Loucy (cell line): ENCODE measurements around the gene ITGA8.

Experiments used
- EZH2phosphoT487 ChIP-seq: fragments of 200-600 bp; IDR thresholded peaks from 2 replicates; pipeline ENCODE4 v1.6.1; 2018; ENCODE audit warnings: antibody characterized with exemption, mild to moderate bottlenecking, moderate library complexity, borderline replicate concordance
- TF ChIP-seq, protein P1 (sequence below): fragments of 200-600 bp; sonication (generic); conservative IDR thresholded peaks from 2 replicates; pipeline ENCODE4 v1.5.1; 2014; ENCODE audit warnings: mild to moderate bottlenecking, antibody characterized with exemption, low read length

DNA sequence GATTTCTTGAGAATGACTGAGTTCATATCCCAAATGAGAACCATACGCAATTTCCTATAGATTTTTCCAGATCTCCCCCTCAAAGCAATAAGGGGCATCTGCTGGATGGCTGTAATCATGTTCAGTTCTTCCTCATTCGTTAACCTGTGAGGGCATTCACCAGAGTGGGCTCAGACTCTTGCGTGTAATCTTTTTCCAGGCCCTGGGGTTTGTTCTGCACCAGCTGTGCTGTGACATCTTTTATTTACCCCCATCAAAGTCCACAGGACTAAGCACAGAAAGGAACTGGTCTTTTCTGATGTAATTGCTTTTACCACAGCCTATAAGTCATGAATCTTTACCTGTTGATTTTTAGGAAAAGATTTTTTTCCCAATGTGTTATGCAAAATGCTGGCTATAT lies 27.9 kb upstream of the ITGA8 start:
- TF ChIP-seq, protein P1, sequence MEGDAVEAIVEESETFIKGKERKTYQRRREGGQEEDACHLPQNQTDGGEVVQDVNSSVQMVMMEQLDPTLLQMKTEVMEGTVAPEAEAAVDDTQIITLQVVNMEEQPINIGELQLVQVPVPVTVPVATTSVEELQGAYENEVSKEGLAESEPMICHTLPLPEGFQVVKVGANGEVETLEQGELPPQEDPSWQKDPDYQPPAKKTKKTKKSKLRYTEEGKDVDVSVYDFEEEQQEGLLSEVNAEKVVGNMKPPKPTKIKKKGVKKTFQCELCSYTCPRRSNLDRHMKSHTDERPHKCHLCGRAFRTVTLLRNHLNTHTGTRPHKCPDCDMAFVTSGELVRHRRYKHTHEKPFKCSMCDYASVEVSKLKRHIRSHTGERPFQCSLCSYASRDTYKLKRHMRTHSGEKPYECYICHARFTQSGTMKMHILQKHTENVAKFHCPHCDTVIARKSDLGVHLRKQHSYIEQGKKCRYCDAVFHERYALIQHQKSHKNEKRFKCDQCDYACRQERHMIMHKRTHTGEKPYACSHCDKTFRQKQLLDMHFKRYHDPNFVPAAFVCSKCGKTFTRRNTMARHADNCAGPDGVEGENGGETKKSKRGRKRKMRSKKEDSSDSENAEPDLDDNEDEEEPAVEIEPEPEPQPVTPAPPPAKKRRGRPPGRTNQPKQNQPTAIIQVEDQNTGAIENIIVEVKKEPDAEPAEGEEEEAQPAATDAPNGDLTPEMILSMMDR: no peak
- no peak for TF ChIP-seq EZH2phosphoT487
